PC-9 (cell line): Measurements from ENCODE around the gene ST3GAL2. TPM values are rescaled to one million over a fixed set of nuclear protein-coding genes. Genes with fewer than 3 reads are reported as not detected.

Experiments
- BruUV-seq: library from RNA; stranded (reverse); fragments of 400-500 nt; replicated peaks from 2 replicates; lab custom pipeline; 2021; lab: Mats Ljungman, UMichigan
- CTCF ChIA-PET: fragments of 300-600 bp; sonication (Branson Sonifier 250); formaldehyde crosslinking; loops from one replicate; lab custom pipeline; 2022; ENCODE audit warnings: antibody characterized with exemption; lab: Charles Lee
- POLR2A ChIA-PET: fragments of 300-600 bp; sonication (Branson Sonifier 250); formaldehyde crosslinking; loops from one replicate; lab custom pipeline; 2022; ENCODE audit warnings: antibody characterized with exemption; ENCODE audit not compliant: unreplicated experiment; lab: Charles Lee
- DNase-seq, 2 experiments: peaks; one replicate each; pipeline versions ENCODE4 v3.0.0 to v3.0.0-alpha.2; 2015 to 2022; ENCODE audit warnings: mixed read lengths in 1 of 2
- H2AFZ ChIP-seq: fragments of 200-600 bp; sonication (generic); 2 replicates; pipeline ENCODE4 v1.8.1; 2017; ENCODE audit warnings: antibody characterized with exemption
- H3F3A ChIP-seq: fragments of 200-600 bp; sonication (generic); 2 replicates; pipeline ENCODE4 v1.8.1; 2017; ENCODE audit warnings: antibody characterized with exemption, mild to moderate bottlenecking, low read depth; ENCODE audit not compliant: insufficient read depth
- H3K27ac ChIP-seq: fragments of 200-600 bp; sonication (generic); 2 replicates; pipeline ENCODE4 v1.6.1; 2016; ENCODE audit warnings: mixed run types
- H3K27me3 ChIP-seq: fragments of 200-600 bp; sonication (generic); 2 replicates; pipeline ENCODE4 v1.6.1; 2016; ENCODE audit warnings: low read depth, mixed run types; ENCODE audit not compliant: insufficient read depth
- H3K36me3 ChIP-seq: fragments of 200-600 bp; sonication (generic); 2 replicates; pipeline ENCODE4 v1.6.1; 2016; ENCODE audit warnings: low read depth, mixed run types
- H3K4me1 ChIP-seq: fragments of 200-600 bp; sonication (generic); replicated peaks from 2 replicates; pipeline ENCODE4 v1.6.1; 2016; ENCODE audit warnings: mixed run types; ENCODE audit not compliant: insufficient read depth
- H3K4me2 ChIP-seq: fragments of 200-600 bp; sonication (generic); 2 replicates; pipeline ENCODE4 v1.6.1; 2017; ENCODE audit warnings: mixed run types
- H3K4me3 ChIP-seq: fragments of 200-600 bp; sonication (generic); 2 replicates; pipeline ENCODE4 v1.6.1; 2016; ENCODE audit warnings: mixed run types
- H3K79me2 ChIP-seq: fragments of 200-600 bp; sonication (generic); 2 replicates; pipeline ENCODE4 v1.6.1; 2017; ENCODE audit warnings: low read depth, mixed run types
- H3K9me2 ChIP-seq: fragments of 200-600 bp; sonication (generic); 2 replicates; pipeline ENCODE4 v1.8.1; 2017; ENCODE audit warnings: mild to moderate bottlenecking; ENCODE audit not compliant: insufficient read depth
- H3K9me3 ChIP-seq: fragments of 200-600 bp; sonication (generic); 2 replicates; pipeline ENCODE4 v1.8.1; 2016; ENCODE audit warnings: low read depth; ENCODE audit not compliant: insufficient read depth
- H4K20me1 ChIP-seq: fragments of 200-600 bp; sonication (generic); 2 replicates; pipeline ENCODE4 v1.8.1; 2017; ENCODE audit not compliant: insufficient read depth
- CTCF ChIP-seq: fragments of 200-600 bp; sonication (generic); conservative IDR thresholded peaks from 2 replicates; pipeline ENCODE4 v1.6.1; 2017; ENCODE audit warnings: mixed run types, antibody characterized with exemption, mild to moderate bottlenecking, moderate library complexity
- EZH2 ChIP-seq: fragments of 200-600 bp; sonication (generic); IDR thresholded peaks from 2 replicates; pipeline ENCODE4 v1.8.0; 2017; ENCODE audit warnings: antibody characterized with exemption, low read depth
- intact Hi-C: fragments of 100-400 bp; cut with micrococcal nuclease; formaldehyde crosslinking; loops from one replicate; pipeline ENCODE4 v1.10.0; 2022; ENCODE audit not compliant: unreplicated experiment
- total RNA-seq: library from RNA; stranded (reverse); gene quantifications from 2 replicates; pipeline ENCODE4 v1.2.3, GENCODE V29; 2021

The ST3GAL2 gene
- total RNA-seq, 1 experiment from 2014 or later, result 9.7 TPM

DNA sequence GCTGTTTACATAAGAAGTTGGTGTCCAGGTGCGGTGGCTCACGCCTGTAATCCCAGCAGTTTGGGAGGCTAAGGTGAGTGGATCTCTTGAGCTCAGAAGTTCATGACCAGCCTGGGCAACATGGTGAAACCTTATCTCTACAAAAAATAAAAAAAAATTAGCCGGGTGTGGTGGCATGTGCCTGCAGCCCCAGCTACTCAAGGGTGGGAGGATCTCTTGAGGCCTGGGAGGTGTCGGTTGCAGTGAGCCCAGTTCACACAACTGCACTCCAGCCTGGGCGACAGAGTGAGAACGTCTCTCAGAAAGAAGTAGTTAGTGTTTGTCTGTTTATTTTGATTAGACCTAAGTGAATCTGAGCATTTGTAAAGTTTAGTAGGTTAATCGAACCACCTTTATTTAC is 79.3 kb downstream of the ST3GAL2 start:
- Histone ChIP-seq H3K27me3 (no peaks in the 10 kb centered on the region), H3K9me2 (no peaks in the 10 kb centered on the region; the same call in 1 of the 2 replicates), H3K79me2 (no peaks in the 10 kb centered on the region), H3F3A (peaks cover 10% of the 10 kb centered on the region; the same call in 1 of the 2 replicates), H4K20me1 (no peaks in the 10 kb centered on the region), H3K4me1 (no peaks in the 10 kb centered on the region), H3K9me3 (no peaks in the 10 kb centered on the region), H3K4me2 (no peak overlapping the region), H2AFZ (no peak overlapping the region), H3K27ac (no peak overlapping the region), H3K36me3 (peaks cover 11% of the 10 kb centered on the region; the same call in 1 of the 2 replicates), H3K4me3 (no peak overlapping the region)
- no peak for DNase-seq
- BruUV-seq, result no TSS peak
- POLR2A ChIA-PET, result no interaction called here
- no peak for TF ChIP-seq CTCF
- TF ChIP-seq EZH2, result no peak
- intact Hi-C loops, result no loop called here
- CTCF ChIA-PET, result interaction anchor here (0.6 kb wide), 2 partner anchors 79 to 209 kb away, joined by 5 to 12 read pairs; no protein-coding TSS in a partner anchor

DNA sequence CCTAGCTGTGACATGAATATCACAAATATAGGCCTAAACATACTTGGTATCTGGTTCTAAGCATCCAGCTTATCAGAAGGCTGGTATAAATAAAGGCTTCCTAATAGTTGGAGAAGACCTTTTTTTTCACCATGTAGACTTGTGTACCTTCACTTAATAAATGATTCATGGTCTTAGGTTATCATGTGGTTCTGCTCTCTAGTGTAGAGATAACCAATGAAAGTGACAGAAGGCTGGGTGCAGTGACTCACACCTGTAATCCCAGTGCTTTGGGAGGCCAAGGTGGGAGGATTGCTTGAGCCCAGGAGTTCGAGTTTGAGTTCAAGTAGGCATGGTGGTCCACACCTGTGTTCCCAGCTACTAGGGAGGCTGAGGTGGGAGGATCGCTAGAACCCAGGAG is 89.1 kb downstream of the ST3GAL2 start:
- Histone ChIP-seq H3K4me1 (peaks cover 13% of the 10 kb centered on the region; the same call in 1 of the 2 replicates), H3F3A (peaks cover 13% of the 10 kb centered on the region; the same call in 1 of the 2 replicates), H3K4me2 (no peak overlapping the region), H3K36me3 (peaks cover 9% of the 10 kb centered on the region; the same call in 1 of the 2 replicates), H3K9me3 (no peaks in the 10 kb centered on the region), H4K20me1 (no peaks in the 10 kb centered on the region), H3K27ac (no peak overlapping the region), H2AFZ (no peak overlapping the region), H3K79me2 (peaks cover 39% of the 10 kb centered on the region), H3K27me3 (no peaks in the 10 kb centered on the region), H3K9me2 (no peaks in the 10 kb centered on the region), H3K4me3 (no peak overlapping the region)
- CTCF ChIA-PET, result no interaction called here
- POLR2A ChIA-PET, result no interaction called here
- BruUV-seq, result no TSS peak
- no peak for DNase-seq
- TF ChIP-seq CTCF, result no peak
- TF ChIP-seq EZH2, result no peak
- intact Hi-C loops, result no loop called here

- no peak overlapping the region for H3K4me2 ChIP-seq
- H3K4me3 ChIP-seq, result no peak overlapping the region
- no peaks in the 10 kb centered on the region for H3K9me2 ChIP-seq
- ChIA-PET CTCF (no interaction called here), POLR2A (no interaction called here)
- H3K27ac ChIP-seq, result no peak overlapping the region
- H3F3A ChIP-seq, result peaks cover 13% of the 10 kb centered on the region; the same call in 1 of the 2 replicates
- no peaks in the 10 kb centered on the region for H3K9me3 ChIP-seq
- intact Hi-C loops, result no loop called here
- H3K79me2 ChIP-seq, result peaks cover 39% of the 10 kb centered on the region
- DNase-seq, result no peak
- BruUV-seq, result no TSS peak
- peaks cover 9% of the 10 kb centered on the region; the same call in 1 of the 2 replicates for H3K36me3 ChIP-seq
- H2AFZ ChIP-seq, result no peak overlapping the region
- H3K4me1 ChIP-seq, result peaks cover 13% of the 10 kb centered on the region; the same call in 1 of the 2 replicates
- H4K20me1 ChIP-seq, result no peaks in the 10 kb centered on the region
- no peaks in the 10 kb centered on the region for H3K27me3 ChIP-seq
- TF ChIP-seq CTCF, result no peak
Measured at GRCh38 chr16:70348991-70349390, 89.9 kb downstream of the ST3GAL2 start.
